Measurements from ENCODE around the gene PLEKHM2. TPM values are rescaled to one million over a fixed set of nuclear protein-coding genes. Genes with fewer than 3 reads are reported as not detected.

Gene PLEKHM2
- total RNA-seq, 1 donor from 2014 or later: 70.4 TPM

DNA sequence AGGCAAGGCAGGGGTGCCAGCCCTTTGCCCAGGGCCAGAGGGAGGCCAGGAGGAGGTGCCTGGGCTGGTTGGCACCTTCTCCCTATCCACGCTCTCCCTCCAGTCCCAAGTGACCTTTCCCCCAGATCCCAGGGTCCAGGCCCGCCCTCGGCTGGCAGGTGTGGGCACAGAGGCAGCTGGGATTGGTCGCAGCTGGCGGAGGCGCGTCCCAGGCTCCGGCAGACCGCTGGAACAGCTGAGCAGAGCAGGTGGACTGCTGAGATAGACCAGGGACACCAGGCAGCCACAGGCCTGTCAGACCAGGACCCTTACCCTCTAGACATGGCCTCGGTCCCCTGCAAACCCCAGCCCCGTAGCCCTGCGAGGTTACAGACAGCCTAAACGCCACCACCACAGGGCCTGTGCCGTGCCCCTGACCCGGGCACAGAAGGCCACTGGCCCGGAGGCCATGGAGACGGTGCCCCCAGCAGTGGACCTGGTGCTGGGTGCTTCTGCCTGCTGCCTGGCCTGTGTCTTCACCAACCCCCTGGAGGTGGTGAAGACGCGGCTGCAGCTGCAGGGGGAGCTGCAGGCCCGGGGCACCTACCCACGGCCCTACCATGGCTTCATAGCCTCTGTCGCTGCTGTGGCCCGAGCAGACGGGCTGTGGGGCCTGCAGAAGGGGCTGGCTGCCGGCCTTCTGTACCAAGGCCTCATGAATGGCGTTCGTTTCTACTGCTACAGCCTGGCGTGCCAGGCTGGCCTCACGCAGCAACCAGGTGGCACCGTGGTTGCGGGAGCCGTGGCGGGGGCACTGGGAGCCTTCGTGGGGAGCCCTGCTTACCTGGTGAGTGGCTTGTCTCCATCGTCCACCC is 52.1 kb downstream of the PLEKHM2 start, which contains the start of gene SLC25A34:
Gene SLC25A34 (plus strand): TSS at position 221 of the 854 bp plus-strand sequence. CDS start 228 bp downstream, at position 449.
- H3K36me3 Mint-ChIP-seq (ENCODE audit: insufficient read depth): peaks cover 6% of the 10 kb centered on the region
- no peak within 1 kb of the TSS for H3K4me3 Mint-ChIP-seq (ENCODE audit: low read depth)

DNA sequence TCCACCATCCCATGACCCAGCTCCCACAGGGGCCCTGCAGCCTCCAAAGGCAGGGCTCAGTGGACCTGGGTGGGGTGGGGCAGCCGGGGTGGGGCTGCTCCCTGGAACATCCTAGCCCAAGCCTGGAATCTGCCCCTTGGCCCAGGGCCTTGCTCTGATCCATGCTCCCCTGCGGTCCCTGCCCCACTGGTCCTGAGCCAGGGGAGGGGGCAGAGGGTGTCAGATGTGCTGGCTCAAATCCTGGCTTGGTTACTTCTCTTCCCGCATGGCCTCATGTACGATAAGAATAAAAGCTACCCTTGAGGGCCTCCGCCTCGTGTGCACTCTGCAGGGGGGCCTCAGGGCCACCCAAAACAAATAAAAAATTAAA is 52.8 kb downstream of the PLEKHM2 start:
- DNase-seq (ENCODE audit: low spot score, unreplicated experiment): no peak
- no peak overlapping the region for H3K4me3 Mint-ChIP-seq (ENCODE audit: low read depth)
- H3K27me3 Mint-ChIP-seq: no peaks in the 10 kb centered on the region
- no peak overlapping the region for H3K27ac Mint-ChIP-seq
- H3K9me3 Mint-ChIP-seq (ENCODE audit: low read depth): no peaks in the 10 kb centered on the region
- H3K4me1 Mint-ChIP-seq (ENCODE audit: low read depth): peaks cover 16% of the 10 kb centered on the region
- TF ChIP-seq, protein P1, sequence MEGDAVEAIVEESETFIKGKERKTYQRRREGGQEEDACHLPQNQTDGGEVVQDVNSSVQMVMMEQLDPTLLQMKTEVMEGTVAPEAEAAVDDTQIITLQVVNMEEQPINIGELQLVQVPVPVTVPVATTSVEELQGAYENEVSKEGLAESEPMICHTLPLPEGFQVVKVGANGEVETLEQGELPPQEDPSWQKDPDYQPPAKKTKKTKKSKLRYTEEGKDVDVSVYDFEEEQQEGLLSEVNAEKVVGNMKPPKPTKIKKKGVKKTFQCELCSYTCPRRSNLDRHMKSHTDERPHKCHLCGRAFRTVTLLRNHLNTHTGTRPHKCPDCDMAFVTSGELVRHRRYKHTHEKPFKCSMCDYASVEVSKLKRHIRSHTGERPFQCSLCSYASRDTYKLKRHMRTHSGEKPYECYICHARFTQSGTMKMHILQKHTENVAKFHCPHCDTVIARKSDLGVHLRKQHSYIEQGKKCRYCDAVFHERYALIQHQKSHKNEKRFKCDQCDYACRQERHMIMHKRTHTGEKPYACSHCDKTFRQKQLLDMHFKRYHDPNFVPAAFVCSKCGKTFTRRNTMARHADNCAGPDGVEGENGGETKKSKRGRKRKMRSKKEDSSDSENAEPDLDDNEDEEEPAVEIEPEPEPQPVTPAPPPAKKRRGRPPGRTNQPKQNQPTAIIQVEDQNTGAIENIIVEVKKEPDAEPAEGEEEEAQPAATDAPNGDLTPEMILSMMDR (IDR thresholded peaks at IDR 0.05; ENCODE audit: unreplicated experiment): no peak
- peaks cover 6% of the 10 kb centered on the region for H3K36me3 Mint-ChIP-seq (ENCODE audit: insufficient read depth)

More for the DNA sequence above, 52.1 kb downstream of the PLEKHM2 start, which contains the start of gene SLC25A34:
- Mint-ChIP-seq H3K27ac (no peak within 1 kb of the TSS), H3K4me1 (ENCODE audit: low read depth) (peaks cover 12% of the 10 kb centered on the region), H3K27me3 (no peaks in the 10 kb centered on the region), H3K9me3 (ENCODE audit: low read depth) (no peaks in the 10 kb centered on the region)
- TF ChIP-seq, protein P1 (IDR thresholded peaks at IDR 0.05; ENCODE audit: unreplicated experiment): no peak
- no peak for DNase-seq (ENCODE audit: low spot score, unreplicated experiment)

DNA sequence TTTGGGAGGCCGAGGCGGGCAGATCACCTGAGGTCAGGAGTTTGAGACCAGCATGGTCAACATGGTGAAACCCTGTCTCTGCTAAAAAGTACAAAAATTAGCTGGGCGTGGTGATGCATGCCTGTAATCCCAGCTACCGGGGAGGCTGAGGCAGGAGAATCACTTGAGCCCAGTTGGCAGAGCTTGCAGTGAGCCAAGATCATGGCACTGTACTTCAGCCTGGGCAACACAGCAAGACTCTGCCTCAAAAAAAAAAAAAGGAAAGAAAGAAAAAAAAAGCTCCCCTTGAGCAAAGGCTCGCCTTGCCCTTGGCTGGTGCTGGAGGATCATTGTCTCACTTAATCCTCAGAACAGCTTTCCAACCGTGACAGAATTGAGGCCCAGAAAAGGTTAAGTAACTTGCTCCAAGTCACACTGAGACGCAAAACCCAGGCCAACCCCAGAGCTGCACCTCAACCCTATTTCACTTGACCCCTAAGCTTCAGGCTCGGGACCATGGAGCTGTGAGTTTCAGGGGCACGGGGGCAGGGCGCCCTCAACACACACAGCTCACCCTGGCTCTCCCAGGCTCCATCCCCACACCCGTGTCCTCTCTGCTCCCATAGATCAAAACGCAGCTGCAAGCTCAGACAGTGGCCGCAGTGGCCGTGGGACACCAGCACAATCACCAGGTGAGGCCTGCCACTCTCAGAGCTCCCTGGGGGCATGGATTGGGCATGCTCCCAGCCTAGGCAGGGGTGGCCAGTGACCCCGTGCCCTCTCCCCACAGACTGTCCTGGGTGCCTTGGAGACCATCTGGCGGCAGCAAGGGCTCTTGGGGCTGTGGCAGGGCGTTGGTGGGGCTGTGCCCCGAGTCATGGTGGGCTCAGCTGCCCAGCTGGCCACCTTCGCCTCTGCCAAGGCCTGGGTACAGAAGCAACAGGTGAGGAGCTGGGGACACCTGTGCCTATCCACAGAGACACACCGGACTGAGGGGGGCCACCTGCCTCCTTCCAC is 53.5 kb downstream of the PLEKHM2 start:
- peak overlapping the region; percentile 87 for H3K27ac Mint-ChIP-seq
- no peaks in the 10 kb centered on the region for H3K9me3 Mint-ChIP-seq (ENCODE audit: low read depth)
- H3K27me3 Mint-ChIP-seq: no peaks in the 10 kb centered on the region
- no peak for DNase-seq (ENCODE audit: low spot score, unreplicated experiment)
- peaks cover 4% of the 10 kb centered on the region for H3K36me3 Mint-ChIP-seq (ENCODE audit: insufficient read depth)
- peaks cover 16% of the 10 kb centered on the region for H3K4me1 Mint-ChIP-seq (ENCODE audit: low read depth)
- TF ChIP-seq, protein P1 (IDR thresholded peaks at IDR 0.05; ENCODE audit: unreplicated experiment): no peak
- H3K4me3 Mint-ChIP-seq (ENCODE audit: low read depth): no peak overlapping the region

DNA sequence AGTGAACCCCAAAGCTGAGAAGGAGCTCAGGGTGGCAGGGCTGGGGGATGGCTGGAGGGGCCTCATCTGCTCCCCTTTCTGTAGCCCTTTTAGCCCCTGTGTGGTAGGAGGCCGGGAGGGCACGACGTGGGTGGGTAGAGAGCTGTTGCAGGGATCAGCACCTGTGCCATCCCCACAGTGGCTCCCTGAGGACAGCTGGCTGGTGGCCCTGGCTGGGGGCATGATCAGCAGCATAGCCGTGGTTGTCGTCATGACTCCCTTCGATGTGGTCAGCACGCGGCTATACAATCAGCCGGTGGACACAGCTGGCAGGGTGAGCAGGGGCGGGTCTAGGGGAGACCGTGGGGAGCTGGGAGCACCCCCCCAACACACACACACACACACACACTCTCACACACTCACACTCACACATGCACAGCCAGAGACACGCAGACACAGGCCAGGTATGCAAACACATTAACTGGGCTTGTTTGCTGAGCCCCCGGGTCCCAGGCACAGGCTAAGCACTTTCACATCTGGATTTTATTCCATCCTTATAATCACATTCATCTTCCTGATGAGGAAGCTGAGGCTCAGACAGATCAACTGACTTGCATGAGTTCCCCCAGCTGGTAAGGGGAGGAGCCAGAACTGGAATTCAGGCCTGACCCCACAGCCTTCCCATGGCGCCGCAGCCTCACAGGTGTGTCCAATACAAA is 54.4 kb downstream of the PLEKHM2 start:
- TF ChIP-seq, protein P1 (IDR thresholded peaks at IDR 0.05; ENCODE audit: unreplicated experiment): no peak
- Mint-ChIP-seq H3K27me3 (no peaks in the 10 kb centered on the region), H3K4me1 (ENCODE audit: low read depth) (peaks cover 16% of the 10 kb centered on the region), H3K4me3 (ENCODE audit: low read depth) (no peak overlapping the region), H3K9me3 (ENCODE audit: low read depth) (no peaks in the 10 kb centered on the region), H3K36me3 (ENCODE audit: insufficient read depth) (no peaks in the 10 kb centered on the region), H3K27ac (no peak overlapping the region)
- DNase-seq (ENCODE audit: low spot score, unreplicated experiment): no peak

Data from progenitor cell of endocrine pancreas (in vitro differentiated cells).